CD4-positive, alpha-beta T cell treated with Interleukin-15 for 4 hours (primary cell): ENCODE measurements around the gene HYPK.

Source experiments
- DNase-seq: peaks from one replicate; pipeline ENCODE4 v3.0.0-alpha.2; 2020; ENCODE audit warnings: low spot score

HYPK gene

GRCh38 chr15:43800286-43801141, at the start of gene HYPK:
Gene HYPK (plus strand): TSS chr15:43800599. CDS start chr15:43800623, 24 bp downstream.
- peak; percentile 90 for DNase-seq

- DNase-seq: no peak
Measured at GRCh38 chr15:43751885-43752284, 48.5 kb upstream of the HYPK start.

- DNase-seq: no peak
Measured at GRCh38 chr15:43762824-43763223, 37.6 kb upstream of the HYPK start.

GRCh38 chr15:43763819-43764446, 36.5 kb upstream of the HYPK start:
- no peak for DNase-seq

- DNase-seq: peak; percentile 58
Measured at GRCh38 chr15:43769584-43770228, 30.7 kb upstream of the HYPK start.

- DNase-seq: no peak
Measured at GRCh38 chr15:43771816-43772215, 28.6 kb upstream of the HYPK start.

- DNase-seq: no peak
Measured at GRCh38 chr15:43772624-43773023, 27.8 kb upstream of the HYPK start.

- no peak for DNase-seq
Measured at GRCh38 chr15:43774062-43774461, 26.3 kb upstream of the HYPK start.

- DNase-seq: no peak
Measured at GRCh38 chr15:43775411-43775965, 24.9 kb upstream of the HYPK start.

- DNase-seq: no peak
Measured at GRCh38 chr15:43776101-43776717, 24.2 kb upstream of the HYPK start.

- DNase-seq: peak; percentile 68
Measured at GRCh38 chr15:43776718-43777266, 23.6 kb upstream of the HYPK start, which contains the start of gene ELL3. Gene ELL3 (minus strand): TSS chr15:43776966. CDS start chr15:43776901, 65 bp downstream.

- peak; percentile 80 for DNase-seq
Measured at GRCh38 chr15:43777267-43777914, 23.0 kb upstream of the HYPK start.

- DNase-seq: no peak
Measured at GRCh38 chr15:43779016-43779415, 21.4 kb upstream of the HYPK start.

GRCh38 chr15:43789409-43789808, 11.0 kb upstream of the HYPK start:
- no peak for DNase-seq

- peak; percentile 100 for DNase-seq
Measured at GRCh38 chr15:43791993-43792760, 8.2 kb upstream of the HYPK start, which contains the start of gene SERF2. Gene SERF2 (plus strand): TSS chr15:43792320. CDS start chr15:43792377, 57 bp downstream.

GRCh38 chr15:43792761-43793476, 7.5 kb upstream of the HYPK start:
- peak; percentile 32 for DNase-seq

GRCh38 chr15:43793647-43794046, 6.8 kb upstream of the HYPK start:
- DNase-seq: no peak

GRCh38 chr15:43794269-43795037, 5.9 kb upstream of the HYPK start:
- no peak for DNase-seq

- no peak for DNase-seq
Measured at GRCh38 chr15:43795197-43795596, 5.2 kb upstream of the HYPK start.
